ENCODE measurements around the gene ILKAP.

ILKAP gene

GRCh38 chr2:238166391-238167343 is 36.8 kb downstream of the ILKAP start:
- no peak for TF ChIP-seq SIN3A (IDR thresholded peaks at IDR 0.05; ENCODE audit: borderline replicate concordance, insufficient read depth, low read length)
- TF ChIP-seq TAF1 (IDR thresholded peaks at IDR 0.05; ENCODE audit: borderline replicate concordance, insufficient read depth, low read length) = no peak
- TF ChIP-seq FOXP2 (optimal IDR thresholded peaks at IDR 0.05; ENCODE audit: borderline replicate concordance, extremely low read depth, extremely low read length, insufficient read depth) = no peak
- no peak for TF ChIP-seq REST (IDR thresholded peaks at IDR 0.05; ENCODE audit: insufficient read depth in 1 of 2, low read depth in 2 of 2, low read length in 2 of 2)
- TF ChIP-seq POLR2AphosphoS5 (IDR thresholded peaks at IDR 0.05; ENCODE audit: low read depth, low read length) = no peak; the same call in 1 of the 2 replicates

GRCh38 chr2:238165288-238165921 is 38.1 kb downstream of the ILKAP start:
- TF ChIP-seq REST (IDR thresholded peaks at IDR 0.05; ENCODE audit: insufficient read depth in 1 of 2, low read depth in 2 of 2, low read length in 2 of 2) (no peak), SIN3A (IDR thresholded peaks at IDR 0.05; ENCODE audit: borderline replicate concordance, insufficient read depth, low read length) (no peak), TAF1 (IDR thresholded peaks at IDR 0.05; ENCODE audit: borderline replicate concordance, insufficient read depth, low read length) (no peak), POLR2AphosphoS5 (IDR thresholded peaks at IDR 0.05; ENCODE audit: low read depth, low read length) (no peak), FOXP2 (optimal IDR thresholded peaks at IDR 0.05; ENCODE audit: borderline replicate concordance, extremely low read depth, extremely low read length, insufficient read depth) (no peak)

GRCh38 chr2:238164906-238165287 is 38.6 kb downstream of the ILKAP start:
- TF ChIP-seq SIN3A (IDR thresholded peaks at IDR 0.05; ENCODE audit: borderline replicate concordance, insufficient read depth, low read length) (no peak), REST (IDR thresholded peaks at IDR 0.05; ENCODE audit: insufficient read depth in 1 of 2, low read depth in 2 of 2, low read length in 2 of 2) (no peak), FOXP2 (optimal IDR thresholded peaks at IDR 0.05; ENCODE audit: borderline replicate concordance, extremely low read depth, extremely low read length, insufficient read depth) (no peak), TAF1 (IDR thresholded peaks at IDR 0.05; ENCODE audit: borderline replicate concordance, insufficient read depth, low read length) (no peak), POLR2AphosphoS5 (IDR thresholded peaks at IDR 0.05; ENCODE audit: low read depth, low read length) (no peak)

- TF ChIP-seq REST (IDR thresholded peaks at IDR 0.05; ENCODE audit: insufficient read depth in 1 of 2, low read depth in 2 of 2, low read length in 2 of 2) (no peak), SIN3A (IDR thresholded peaks at IDR 0.05; ENCODE audit: borderline replicate concordance, insufficient read depth, low read length) (no peak), FOXP2 (optimal IDR thresholded peaks at IDR 0.05; ENCODE audit: borderline replicate concordance, extremely low read depth, extremely low read length, insufficient read depth) (no peak), TAF1 (IDR thresholded peaks at IDR 0.05; ENCODE audit: borderline replicate concordance, insufficient read depth, low read length) (no peak), POLR2AphosphoS5 (IDR thresholded peaks at IDR 0.05; ENCODE audit: low read depth, low read length) (no peak)
Observed at GRCh38 chr2:238163481-238164198, 39.9 kb downstream of the ILKAP start.

Measured in PFSK-1 (cell line).